Measurements from ENCODE around the gene GNB5.
"Not testable (repeated sequence)": the region's sequence is repeated elsewhere in the genome, so short reads cannot be mapped to it uniquely, and the experiment has no call there.

DNA sequence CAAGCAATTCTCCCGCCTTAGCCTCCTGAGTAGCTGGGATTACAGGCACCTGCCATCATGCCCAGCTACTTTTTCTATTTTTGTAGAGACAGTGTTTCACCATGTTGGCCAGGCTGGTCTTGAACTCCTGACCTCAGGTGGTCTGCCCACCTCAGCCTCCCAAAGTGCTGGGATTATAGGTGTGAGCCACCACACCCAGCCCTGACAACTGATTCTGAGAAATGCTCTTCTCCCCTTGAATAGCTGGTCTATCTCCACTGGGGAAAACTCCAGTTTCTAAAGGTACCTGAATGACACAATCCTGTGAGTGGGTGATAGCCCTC, 108.2 kb downstream of the GNB5 start:
- not testable (repeated sequence) for TF ChIP-seq POLR2AphosphoS5, POLR2A (IDR thresholded peaks at IDR 0.05)
- TF ChIP-seq, protein P1, sequence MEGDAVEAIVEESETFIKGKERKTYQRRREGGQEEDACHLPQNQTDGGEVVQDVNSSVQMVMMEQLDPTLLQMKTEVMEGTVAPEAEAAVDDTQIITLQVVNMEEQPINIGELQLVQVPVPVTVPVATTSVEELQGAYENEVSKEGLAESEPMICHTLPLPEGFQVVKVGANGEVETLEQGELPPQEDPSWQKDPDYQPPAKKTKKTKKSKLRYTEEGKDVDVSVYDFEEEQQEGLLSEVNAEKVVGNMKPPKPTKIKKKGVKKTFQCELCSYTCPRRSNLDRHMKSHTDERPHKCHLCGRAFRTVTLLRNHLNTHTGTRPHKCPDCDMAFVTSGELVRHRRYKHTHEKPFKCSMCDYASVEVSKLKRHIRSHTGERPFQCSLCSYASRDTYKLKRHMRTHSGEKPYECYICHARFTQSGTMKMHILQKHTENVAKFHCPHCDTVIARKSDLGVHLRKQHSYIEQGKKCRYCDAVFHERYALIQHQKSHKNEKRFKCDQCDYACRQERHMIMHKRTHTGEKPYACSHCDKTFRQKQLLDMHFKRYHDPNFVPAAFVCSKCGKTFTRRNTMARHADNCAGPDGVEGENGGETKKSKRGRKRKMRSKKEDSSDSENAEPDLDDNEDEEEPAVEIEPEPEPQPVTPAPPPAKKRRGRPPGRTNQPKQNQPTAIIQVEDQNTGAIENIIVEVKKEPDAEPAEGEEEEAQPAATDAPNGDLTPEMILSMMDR (IDR thresholded peaks at IDR 0.05): not testable (repeated sequence)
